GM18499 (cell line): ENCODE measurements around the gene CARF.
"Not testable (repeated sequence)": the region's sequence is repeated elsewhere in the genome, so short reads cannot be mapped to it uniquely, and the experiment has no call there.

Source experiments
- ATAC-seq: cut with Tn5 transposase; IDR thresholded peaks from one replicate; pipeline ENCODE4 v1.9.1; 2021; ENCODE audit warnings: moderate number of reproducible peaks; ENCODE audit not compliant: insufficient read depth, unreplicated experiment

CARF gene, protein sequence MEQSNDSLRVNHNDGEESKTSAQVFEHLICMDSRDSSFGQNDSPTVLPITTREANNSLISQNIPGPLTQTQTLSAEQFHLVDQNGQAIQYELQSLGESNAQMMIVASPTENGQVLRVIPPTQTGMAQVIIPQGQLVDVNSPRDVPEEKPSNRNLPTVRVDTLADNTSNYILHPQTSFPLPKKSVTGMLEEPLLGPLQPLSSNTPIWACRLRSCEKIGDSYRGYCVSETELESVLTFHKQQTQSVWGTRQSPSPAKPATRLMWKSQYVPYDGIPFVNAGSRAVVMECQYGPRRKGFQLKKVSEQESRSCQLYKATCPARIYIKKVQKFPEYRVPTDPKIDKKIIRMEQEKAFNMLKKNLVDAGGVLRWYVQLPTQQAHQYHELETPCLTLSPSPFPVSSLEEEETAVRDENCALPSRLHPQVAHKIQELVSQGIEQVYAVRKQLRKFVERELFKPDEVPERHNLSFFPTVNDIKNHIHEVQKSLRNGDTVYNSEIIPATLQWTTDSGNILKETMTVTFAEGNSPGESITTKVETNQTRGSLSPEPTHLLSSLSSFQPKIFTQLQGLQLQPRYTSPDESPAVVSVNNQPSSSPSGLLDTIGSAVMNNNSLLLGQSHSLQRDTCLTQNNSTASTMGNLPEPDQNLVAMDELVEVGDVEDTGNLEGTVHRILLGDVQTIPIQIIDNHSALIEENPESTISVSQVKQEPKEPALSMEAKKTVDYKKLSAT

DNA sequence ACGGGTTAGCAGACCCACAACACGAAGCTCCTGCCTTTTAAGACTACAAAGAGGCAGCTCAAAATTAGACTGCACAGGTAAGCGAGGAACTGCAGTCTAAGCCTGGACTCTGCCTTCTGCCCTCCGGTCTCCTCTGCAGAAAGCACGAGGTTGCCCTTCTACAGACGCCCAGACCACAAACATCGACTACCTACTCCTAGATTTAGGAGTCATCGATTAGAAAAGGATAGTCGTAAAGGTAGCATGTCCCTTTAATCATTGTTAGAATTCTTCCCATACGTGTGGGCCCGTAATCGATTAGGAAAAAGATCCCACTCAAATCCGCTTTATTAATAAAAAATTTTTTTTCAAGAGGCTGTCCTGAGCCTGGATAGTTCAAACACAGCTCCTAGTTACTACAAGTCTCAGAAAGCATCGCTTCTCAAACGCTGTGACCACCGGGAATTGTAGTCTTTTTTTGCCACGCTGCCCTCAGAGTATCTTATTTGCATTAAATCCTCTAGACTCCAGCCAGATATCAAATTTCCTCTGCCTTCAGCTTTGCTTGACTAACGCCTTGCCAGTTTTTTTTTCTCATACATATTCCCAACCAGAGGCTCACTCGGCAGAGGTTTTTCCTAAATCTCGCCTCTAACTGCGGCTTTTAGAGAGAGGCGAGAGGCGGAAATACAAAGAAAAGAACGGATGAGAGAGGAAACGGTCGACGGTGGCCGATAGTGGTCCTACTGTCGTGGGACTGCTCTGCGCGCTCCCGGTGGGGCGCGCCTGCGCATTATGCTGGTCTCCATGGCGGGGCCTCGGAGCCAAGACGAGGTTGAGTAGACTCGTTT lies at the start of gene CARF, which contains the start of gene WDR12:
TSS of gene CARF (plus strand) at position 764 of the 830 bp plus-strand sequence. CDS start 29,628 bp downstream, outside the sequence.
TSS of gene WDR12 (minus strand) at position 162 of the 830 bp plus-strand sequence. CDS start 197 bp downstream, outside the sequence.
- ATAC-seq: peak; percentile 47

DNA sequence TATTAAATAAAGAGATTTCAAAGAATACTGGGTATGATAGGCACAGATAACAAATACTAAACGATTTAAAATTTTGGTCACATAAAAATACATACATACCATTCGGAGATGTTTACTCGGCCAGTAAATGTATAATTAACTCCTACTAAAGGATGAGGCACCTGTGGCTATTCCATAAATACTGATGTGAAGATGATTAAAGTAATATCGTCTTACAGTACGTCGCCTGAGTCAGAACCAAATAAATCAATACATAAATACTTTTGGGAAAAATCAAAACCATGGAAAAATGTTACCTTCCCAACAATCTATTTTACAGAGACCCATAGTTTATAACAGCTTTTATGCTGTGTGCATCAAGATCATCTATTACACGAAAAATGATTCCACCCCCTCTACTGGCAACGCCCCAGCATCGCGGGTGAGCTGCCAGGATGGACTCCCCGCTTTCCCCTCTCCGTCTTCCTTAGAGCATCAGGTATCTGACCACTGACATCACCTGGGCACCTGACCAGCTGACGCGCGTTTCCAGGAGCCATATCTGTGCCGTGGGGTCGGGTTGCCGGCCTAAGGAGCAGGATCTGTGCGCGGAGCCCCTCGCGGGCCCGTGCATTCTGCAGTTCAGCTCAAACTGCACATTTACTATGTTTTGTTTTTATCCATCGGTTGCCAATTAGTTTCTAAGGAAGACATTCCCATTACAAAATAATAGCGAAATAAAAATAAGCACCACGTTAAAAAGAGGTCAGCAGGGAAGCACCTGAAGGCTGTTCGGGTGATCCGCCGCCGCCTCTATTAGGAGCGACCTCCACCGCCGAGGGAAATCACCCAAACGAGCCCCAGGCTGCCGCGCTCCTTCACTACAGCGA lies 41.4 kb upstream of the CARF start:
- ATAC-seq: no peak

DNA sequence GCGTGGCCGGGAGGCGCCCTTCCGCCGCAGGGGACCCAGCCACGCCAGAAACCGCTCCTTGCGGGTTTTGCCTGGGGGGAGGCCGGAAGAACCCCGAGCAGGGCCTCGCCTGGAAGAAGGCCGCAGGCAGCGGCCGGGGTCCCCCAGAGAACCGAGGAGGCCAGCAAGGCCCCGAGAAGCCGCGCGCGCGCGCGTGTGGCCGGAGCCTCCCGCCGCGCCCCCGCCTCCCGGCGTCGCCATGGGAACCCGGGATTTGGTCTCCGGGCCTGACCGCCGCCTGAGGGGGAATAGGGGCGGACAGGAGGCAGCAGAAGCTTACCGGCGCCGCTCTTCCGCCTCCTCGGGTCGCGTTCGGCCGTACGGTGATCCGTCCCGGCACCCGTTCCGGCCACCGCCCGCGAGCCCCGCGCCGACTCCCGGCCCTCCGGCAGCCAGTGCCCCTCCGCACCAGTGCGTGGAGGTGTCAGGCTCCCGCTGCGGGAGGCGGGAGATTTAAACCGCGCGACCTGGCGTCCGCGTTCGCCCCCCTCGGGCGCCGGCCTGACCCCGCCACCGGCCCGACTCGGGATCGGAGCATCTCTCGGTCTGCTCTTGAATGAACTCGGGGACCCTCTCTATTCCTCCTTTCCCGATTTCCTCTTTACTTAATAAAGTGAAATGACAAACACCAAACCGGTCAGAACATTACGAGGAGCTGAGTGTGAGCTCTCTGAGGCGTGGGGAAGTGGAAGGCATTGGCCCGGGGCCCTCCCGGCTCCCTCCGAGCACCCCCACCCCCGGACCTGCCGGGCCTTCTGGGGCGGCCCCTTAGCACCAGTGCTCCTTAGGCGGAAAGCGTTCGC lies 40.6 kb upstream of the CARF start, which contains the start of gene ICA1L:
TSS of gene ICA1L (minus strand) at position 467 of the 842 bp plus-strand sequence. CDS start 42,757 bp downstream, outside the sequence.
- ATAC-seq: no peak

DNA sequence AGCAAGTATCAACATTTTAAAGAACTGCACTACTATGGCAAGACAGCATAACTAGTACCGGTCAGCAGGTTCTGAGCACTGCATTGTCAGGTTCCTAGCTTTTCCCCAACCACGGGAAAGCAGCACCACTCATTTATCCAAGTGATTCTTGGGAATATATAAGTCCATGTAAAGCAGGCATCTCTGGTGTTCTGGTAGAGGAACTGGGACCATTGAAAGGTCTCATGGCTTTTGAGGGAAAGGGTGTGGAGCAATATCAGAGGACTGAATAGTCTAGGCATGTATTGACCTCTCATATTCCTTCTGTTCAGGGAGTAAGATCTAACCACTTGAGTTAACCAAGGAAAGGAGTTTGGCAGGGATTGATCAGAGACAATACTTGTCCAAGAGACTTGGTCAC lies 34.4 kb upstream of the CARF start:
- no peak for ATAC-seq

DNA sequence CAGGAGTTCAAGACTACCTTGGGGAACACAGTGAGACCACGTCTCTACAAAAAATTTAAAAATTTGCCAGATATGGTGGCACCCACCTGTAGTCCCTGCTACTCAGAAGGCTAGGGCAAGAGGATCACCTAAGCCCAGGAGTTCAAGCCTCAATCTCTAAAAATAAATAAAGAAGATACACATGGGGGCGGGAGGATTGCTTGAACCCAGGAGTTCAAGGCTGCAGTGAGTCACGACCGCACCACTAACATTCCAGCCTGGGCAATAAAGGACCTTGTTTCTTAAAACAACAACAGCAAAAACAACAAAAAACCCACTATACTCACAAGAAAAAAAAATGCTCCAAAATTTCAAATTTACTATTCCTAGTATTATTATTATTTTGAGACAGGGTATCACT lies 30.5 kb upstream of the CARF start:
- ATAC-seq: no peak

DNA sequence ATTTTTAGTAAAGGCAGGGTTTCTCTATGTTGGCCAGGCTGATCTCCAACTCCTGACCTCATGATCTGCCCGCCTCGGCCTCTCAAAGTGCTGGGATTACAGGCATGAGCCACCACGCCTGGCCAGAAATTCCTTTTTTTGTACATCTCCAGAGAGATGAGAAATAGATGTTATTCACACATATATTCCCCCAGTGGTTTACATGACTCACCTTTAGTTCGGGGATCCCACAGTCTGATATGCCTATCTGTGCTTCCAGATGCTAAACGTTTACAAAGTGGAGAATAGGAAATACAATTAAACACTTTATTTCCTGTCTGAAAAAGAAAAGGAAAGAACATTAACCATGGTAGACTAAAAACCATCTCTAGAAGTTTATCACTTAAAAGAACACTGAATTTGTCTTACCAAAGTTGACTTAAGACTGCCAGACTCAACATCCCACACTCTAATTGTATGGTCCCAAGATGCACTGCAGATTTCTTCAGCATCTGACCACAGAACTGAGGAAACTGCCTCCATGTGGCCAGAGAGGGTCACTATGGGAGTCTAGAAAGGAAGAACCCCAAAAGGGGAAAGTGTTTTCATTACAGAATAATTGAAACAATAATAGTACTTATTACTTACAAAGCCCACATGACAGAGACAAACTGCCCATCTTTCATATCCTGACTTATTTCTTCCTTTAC lies 27.9 kb upstream of the CARF start:
- no peak for ATAC-seq

DNA sequence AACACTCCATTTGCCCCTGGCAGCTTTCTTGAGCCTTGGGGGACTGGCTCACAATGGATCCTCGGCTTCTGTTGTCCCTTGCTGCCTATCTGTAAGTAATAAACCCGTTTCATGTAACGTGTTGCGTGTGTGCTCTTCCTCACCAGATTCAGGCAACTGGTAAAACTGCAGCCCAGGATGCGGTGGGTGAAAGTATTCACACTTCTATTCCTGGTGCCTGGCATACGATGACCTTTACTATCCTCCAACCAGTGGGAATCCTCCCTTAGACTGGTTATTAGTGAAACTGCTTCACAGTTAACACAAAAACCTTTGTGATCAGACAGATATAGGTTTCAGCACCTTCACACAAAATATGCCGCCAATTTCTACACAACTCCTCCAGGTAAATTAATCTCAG lies 26.9 kb upstream of the CARF start:
- no peak for ATAC-seq

DNA sequence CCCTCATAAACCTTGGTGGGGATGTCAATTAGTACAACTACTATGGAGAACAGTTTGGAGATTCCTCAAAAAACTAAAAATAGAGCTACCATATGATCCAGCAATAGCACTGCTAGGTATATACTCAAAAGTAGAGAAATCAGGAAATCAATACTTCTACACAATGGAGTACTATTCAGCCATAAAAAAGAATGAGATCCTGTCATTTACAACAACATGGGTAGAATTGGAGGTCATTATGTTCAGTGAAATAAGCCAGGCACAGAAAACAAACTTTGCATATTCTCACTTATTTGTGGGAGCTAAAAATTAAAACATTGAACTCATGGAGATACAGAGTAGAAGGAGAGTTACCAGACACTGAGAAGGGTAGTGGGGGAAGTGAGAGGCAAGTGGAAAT lies 6.6 kb upstream of the CARF start:
- not testable (repeated sequence) for ATAC-seq

DNA sequence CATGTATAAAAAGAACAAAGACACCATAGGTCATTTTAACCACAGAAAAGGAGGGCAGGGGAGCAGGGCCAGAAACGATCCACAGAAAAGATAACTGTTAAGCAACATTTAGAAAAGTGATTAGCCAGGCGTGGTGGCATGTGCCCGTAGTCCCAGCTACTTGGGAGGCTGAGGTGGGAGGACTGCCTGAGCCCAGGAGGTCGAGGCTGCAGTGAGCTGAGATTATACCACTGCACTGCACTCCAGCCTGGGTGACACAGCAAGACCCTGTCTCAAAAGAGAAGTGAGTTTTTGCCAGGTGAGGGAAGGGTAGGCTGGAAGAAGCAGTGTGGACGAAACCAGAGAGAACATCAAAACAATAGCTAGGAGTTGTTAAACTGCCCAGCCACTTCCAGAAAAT lies 3.9 kb upstream of the CARF start:
- no peak for ATAC-seq

DNA sequence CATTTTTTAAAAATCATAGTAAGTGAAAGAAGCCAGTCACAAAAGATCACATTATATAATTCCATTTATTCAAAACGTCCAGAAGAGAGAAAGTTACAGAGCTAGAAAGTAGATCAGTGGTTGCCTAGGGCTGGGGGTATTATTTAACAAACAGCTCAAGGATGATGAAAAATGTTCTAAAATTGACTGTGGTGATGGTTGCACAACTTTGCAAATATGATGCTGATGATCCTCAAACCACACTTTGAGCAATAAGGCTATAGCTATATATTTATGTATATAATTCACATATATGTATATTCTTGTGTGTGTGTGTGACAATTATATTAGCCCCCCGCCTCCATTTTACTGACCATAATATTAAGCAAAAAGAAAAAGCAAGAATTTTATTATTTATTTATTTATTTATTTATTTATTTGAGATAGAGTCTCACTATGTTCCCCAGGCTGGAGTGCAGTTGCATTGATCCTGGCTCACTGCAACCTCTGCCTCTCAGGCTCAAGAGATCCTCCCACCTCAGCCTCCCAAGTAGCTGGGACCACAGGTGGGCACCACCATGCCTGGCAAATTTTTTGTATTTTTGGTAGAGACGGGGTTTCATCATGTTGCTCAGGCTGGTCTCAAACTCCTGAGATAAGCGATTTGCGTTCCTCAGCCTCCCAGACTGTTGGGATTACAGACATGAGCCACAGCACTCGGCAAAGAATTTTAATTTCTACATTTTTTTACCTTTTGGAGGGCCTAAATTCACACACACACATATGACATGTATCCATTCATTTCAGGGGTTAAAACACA lies 2.5 kb upstream of the CARF start:
- no peak for ATAC-seq

DNA sequence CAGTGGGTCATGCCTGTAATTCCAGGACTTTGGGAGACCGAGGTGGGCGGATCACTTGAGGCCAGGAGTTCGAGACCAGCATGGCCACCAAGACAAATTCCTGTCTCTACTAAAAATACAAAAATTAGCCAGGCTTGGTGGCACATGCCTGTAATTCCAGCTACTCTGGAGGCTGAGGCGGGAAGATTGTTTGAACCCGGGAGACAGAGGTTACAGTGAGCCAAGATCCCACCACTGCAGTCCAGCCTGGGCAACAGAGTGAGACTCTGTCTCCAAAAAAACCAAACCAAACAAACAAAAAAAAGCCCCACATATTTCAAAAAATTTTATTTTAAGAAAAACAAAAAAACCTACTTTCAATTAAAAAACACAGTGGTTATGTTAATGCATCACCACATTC lies 1.8 kb upstream of the CARF start:
- ATAC-seq: not testable (repeated sequence)

DNA sequence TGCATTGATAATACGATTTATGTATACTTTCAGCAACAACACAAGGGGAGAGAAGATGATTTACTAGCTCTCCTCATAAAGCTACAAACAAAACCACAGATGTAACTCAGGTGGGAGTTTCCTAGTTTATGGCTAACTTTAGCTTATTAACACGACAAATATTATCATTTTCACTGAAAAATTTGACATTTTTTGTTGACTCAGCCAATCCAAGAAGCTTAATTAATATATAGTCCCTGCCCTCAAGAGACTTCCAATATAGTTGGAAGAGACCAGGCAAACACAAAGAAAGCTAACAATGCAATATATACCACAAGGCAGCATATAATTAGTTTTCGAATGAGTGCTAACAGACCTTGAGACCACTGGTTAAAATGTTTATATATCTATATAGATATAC lies 1.4 kb upstream of the CARF start:
- ATAC-seq: no peak

DNA sequence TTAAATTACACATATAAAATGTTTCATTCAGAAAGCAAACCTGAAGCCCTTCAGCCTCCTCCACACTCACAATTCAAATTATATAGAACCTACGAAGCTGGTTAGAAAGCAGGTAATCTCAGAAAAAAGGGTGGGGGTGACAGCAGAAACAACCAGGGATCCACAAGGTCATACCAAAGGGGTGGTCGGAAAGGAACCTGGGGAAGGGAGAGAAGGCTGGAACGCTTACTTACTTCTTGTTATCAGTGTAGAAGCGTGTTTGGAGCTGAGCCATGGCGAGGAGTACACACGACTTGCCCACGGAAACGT lies 918 bp upstream of the CARF start:
- ATAC-seq: no peak

DNA sequence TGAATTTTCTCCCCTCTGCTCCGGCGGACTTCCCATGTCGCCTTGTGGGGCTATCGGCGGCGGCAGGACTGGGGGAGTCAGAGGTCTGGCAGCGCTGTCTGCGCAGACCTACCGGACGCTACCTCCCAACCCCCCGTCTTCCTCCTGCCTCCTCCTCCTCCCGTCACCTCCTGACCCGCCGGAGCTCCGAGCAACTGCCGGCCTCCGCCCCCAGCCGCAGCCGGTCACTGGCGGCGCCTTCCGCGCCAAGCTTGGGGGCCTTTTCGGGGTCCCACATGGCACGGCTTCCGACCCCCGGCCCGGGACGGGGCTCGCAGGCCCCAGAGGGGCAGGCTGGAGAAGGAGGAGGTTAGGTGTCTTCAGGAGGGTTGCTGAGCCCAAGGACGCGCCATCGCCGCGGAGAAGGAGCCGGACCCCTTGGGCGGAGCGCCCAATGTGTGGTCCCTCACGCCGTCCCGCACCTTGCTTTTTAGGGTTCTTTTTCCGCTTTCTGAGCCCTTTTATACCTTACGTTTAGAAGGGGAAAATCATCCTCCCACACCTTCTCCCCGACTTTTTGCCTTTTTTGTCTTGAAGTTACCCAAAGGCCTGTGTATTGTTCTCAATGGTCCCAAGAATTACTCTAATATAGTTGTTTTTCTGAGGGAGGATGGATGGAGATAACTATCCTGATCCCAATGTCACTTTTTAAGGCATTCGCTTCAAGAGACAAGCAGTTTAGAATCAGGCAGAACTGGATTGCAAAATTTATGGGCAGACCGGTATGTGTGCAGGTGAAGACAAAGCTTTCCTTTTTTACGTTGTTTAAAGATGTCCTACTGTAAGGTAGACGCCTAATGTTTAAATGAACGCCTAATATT lies 497 bp downstream of the CARF start:
- ATAC-seq: peak; percentile 34

DNA sequence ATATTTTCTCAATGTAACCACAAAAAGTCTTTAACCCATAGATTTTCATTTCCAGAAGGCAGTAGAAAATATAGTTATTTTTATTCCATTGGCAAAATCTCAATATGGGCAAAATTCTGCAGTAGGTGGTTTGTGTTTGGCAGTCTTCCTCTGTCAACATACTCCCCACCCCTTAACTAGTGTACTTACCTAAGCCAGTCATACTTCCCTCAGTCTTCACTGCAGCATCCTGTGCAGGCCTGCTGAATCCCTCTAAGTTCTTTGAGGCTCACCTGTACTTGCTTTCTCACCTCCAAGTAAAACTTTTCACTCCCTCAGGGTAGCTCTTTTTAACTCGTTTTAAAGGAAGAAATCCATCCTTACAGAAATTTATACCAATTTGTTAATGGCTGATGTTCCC lies 6.8 kb downstream of the CARF start:
- no peak for ATAC-seq

DNA sequence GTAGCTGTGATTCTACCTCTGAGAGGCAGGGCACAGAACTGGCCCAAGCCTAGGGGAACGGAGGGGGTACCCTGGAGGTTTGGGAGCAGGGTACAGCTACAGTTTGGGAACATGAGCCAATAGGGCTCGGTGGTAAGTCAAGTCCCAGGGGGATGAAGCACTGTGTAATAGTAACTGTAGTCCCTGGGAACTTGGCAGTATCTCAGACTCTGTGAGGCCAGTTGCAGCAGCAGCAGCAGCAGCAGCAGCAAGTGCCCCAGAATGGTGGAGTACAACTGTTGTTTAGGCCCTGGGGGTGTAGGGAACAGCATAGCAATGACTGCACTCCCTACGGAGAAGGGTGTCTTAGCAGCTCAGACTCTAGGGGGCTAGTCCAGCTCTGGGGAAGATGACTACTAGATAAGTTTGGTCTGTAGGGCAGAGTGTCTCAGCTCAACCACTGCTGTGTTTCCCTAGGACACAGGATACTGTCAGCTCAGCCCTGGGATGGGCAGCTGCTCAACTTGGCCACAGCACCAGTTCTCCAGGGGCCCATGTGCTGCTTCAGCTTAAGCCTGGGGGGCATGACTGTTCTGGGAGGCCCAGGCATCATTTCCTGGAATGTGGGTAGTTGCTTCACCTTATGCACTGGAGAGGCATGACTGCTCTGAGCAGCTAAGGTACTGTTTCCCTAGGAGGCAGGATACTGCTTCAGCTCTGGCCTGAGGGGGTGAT lies 20.5 kb downstream of the CARF start:
- no peak for ATAC-seq
